HG02759 (cell line): ENCODE measurements around the gene SLC10A1.

Experiments used
- ATAC-seq: cut with Tn5 transposase; IDR thresholded peaks from one replicate; pipeline ENCODE4 v1.9.1; 2021; ENCODE audit warnings: mild to moderate bottlenecking, moderate library complexity; ENCODE audit not compliant: unreplicated experiment

The SLC10A1 gene

DNA sequence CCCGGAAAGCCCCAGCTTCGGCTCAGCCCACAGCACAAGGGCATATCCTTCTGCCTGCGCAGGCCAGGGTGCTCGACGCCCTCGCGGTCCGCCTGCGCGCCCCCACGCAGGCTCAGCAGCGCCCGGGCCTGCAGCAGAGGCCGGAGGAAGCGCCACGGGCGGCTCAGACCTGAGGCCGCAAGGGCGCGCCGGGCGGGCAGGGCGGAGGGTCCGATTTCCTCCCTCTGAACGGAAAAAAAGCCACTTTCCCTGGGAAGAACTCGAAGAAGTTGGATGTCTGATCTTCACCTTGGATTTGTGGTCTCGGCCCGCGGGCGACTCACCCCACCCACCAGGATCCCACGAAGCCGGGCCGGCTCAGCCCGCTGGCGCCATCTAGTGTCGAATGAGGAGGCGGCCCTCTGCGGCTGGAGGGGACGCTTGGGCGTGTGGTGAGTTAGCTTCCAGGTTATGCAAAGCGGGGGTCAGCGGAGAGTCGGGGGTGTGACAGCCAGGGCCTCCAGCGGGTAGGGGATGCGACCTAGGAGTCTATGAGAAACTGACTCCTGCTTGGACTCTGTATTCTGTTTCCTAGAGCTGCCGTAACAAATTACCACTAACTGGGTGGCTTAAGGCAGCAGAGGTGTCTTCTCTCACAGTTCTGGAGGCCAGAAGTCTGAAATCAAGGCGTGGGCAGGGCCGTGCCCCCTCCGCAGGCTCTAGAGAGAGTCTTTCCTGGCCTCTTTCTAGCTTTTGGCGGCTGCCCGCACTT lies 70.1 kb downstream of the SLC10A1 start:
- ATAC-seq, result peak; percentile 93
